ENCODE data around the gene MCM3.

MCM3 gene

DNA sequence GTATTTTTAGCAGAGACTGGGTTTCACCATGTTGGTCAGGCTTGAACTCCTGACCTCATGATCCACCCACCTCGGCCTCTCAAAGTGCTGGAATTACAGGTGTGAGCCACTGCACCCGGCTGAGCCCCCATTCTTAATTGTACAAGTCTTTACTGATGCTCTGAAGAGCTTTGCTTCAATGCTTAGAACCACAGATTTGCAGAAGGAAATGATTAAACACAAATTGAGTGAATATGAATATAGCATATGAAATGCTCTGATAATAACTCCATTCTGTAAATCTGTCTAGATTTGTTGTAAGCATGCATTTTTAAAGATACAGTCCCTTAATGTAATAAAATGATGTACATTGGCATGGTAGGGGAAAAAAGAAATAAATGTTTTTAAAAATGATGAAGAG is 4.3 kb upstream of the MCM3 start:
- Histone ChIP-seq H3K4me3 (no peak overlapping the region), H3K27ac (no peak overlapping the region)
- no peak for DNase-seq (ENCODE audit: low spot score)
- TF ChIP-seq, protein P1, sequence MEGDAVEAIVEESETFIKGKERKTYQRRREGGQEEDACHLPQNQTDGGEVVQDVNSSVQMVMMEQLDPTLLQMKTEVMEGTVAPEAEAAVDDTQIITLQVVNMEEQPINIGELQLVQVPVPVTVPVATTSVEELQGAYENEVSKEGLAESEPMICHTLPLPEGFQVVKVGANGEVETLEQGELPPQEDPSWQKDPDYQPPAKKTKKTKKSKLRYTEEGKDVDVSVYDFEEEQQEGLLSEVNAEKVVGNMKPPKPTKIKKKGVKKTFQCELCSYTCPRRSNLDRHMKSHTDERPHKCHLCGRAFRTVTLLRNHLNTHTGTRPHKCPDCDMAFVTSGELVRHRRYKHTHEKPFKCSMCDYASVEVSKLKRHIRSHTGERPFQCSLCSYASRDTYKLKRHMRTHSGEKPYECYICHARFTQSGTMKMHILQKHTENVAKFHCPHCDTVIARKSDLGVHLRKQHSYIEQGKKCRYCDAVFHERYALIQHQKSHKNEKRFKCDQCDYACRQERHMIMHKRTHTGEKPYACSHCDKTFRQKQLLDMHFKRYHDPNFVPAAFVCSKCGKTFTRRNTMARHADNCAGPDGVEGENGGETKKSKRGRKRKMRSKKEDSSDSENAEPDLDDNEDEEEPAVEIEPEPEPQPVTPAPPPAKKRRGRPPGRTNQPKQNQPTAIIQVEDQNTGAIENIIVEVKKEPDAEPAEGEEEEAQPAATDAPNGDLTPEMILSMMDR (IDR thresholded peaks at IDR 0.05) = no peak

DNA sequence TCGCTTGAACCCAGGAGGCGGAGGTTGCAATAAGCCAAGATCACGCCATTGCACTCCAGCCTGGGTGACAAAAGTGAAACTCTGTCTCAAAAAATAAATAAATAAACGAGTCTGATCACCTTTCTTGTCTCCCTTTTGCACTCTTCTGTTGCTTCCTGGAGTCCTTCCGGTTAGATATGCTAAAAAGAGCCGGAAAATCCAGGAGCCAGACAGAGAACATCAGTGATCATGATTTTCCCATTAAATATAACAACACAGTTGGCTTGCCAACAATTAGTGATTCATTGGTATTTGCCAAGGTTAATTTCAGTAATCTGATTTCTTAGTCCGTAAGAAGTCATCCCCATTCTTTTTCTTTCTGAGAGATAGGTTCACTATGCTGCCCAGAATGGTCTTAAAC is 3.7 kb upstream of the MCM3 start:
- no peak for DNase-seq (ENCODE audit: low spot score)
- no peak overlapping the region for H3K4me3 ChIP-seq
- TF ChIP-seq, protein P1 (IDR thresholded peaks at IDR 0.05) = no peak
- no peak overlapping the region for H3K27ac ChIP-seq

DNA sequence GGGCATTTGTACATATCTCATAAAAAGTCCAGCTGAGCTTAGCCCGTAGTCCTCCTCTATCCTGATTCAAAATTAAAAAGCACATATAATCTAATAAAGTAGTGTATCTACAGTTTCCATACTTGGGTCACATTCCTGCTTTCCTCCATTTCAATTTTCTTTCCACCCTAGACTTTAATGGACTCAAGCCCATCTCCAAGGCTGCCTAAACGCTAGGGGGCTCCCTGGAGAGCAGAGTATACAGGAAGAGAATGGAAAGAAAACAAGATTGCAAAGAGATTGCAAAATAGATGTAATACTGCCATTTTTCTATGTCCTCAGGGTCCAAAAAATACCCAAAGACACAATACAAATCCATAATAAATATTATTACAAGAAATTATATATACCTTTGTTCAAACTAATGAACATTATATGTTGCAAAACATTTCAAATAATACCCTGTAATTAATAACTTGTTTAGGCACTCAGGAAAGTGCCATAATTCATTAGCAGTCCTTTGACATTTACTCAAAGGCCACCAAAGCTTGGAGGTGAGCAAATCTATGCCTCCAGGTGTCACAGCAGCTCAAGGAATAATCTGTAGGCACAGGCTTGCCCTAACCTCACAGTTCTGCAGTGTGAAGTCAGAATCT is 2.4 kb upstream of the MCM3 start:
- H3K4me3 ChIP-seq = no peak overlapping the region
- TF ChIP-seq, protein P1 (IDR thresholded peaks at IDR 0.05) = peak; percentile 18
- H3K27ac ChIP-seq = no peak overlapping the region
- no peak for DNase-seq (ENCODE audit: low spot score)

DNA sequence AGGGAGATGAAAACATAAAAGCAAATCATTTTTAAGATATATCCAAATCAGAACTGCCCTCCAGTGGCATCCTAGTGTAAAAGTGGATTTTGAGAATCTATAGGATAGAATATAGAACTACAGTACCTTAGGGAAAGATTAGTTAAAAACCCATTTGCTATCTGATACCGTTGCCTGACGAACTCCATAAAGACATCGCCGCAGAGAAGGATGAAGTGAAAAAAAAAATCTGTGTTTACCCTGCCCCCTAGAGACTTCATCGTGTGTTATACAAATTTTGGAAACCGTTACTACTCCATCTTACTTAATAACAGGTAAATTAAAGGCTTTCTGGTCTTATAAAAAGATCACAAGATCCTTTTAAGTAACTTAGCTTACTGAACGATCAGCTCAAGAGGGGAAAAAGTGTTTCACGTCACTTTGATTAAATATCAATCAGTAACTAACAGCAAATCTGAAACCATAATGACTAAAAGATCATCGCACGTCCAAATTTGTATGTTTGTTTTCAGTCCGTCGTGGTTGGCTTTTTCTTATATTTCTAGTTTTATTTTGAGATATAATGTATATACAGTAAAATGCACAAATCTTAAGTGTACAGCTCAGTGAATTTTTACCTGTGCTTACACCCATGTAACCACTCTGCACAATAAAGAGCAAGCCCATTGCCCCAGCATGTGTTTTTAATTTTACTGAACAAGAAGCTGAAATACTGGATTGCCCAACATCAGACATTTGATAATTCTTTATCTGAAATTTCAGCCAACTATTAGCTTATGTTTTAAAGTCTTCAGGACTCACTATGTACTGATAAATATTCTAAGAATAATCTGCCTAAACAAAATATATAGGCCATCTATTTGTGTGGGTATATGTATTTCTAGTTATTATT is 881 bp upstream of the MCM3 start:
- Histone ChIP-seq H3K4me3 (peak overlapping the region; percentile 84), H3K27ac (peak overlapping the region in 1 of 2 donors; percentile 23)
- TF ChIP-seq, protein P1 (IDR thresholded peaks at IDR 0.05) = no peak
- DNase-seq (ENCODE audit: low spot score) = no peak

DNA sequence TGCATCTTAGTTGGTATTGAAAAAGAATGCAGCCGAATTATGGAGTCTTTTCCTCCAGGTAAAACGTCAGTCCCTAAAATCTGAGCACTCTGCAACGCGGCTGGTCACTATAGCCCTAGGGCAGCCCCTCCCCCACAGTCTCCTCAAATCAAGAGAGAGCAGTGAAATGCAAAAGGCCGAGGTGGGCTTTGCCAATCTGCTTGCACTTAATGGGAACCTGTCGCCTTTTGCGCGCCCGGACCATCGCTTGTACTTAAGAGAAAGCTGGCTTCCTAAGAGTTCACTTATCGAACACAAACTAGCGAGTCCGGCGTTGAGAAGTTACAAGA is 447 bp downstream of the MCM3 start:
- no peak for DNase-seq (ENCODE audit: low spot score)
- TF ChIP-seq, protein P1 (IDR thresholded peaks at IDR 0.05) = no peak
- H3K27ac ChIP-seq = peak overlapping the region in 1 of 2 donors; percentile 68
- H3K4me3 ChIP-seq = peak overlapping the region; percentile 84

DNA sequence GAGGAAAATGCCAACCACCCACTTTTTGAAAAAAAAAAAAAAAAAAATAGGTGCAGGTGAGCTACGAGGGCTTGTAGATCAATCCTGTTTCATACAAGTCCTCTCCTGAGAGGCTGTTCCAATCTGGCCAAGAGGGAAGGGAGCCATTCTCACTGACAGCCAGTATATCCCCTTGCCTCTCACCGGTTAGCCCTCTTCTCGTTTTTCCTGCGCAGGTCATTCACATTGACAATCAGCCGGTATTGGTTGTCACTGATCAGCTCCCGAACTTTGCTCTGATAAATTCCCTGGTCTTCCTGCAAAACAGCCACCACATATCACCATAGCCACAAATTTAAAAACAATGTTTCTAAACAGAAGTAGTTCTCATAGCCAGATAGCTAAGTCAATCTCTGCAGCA is 1.4 kb downstream of the MCM3 start:
- Histone ChIP-seq H3K4me3 (peak overlapping the region; percentile 84), H3K27ac (no peak overlapping the region)
- no peak for DNase-seq (ENCODE audit: low spot score)
- TF ChIP-seq, protein P1 (IDR thresholded peaks at IDR 0.05) = no peak

DNA sequence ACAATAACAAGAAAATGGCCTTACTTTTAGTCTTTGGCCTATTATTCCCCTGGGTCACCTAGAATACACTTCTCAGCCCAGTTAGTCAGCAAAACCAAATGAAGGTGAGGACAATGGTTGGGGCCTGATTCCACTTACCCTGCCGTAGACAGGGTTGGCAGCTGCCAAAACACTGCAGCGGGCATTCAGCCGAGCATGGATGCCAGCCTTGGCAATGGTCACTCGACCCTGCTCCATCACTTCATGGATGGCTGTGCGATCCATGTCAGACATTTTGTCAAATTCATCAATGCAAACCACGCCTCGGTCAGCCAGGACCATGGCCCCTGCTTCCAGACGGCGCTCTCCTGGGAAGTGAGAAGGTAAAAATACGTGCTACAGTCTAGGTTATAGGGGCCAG is 8.4 kb downstream of the MCM3 start:
- DNase-seq (ENCODE audit: low spot score) = no peak
- H3K4me3 ChIP-seq = no peak overlapping the region
- no peak overlapping the region for H3K27ac ChIP-seq
- TF ChIP-seq, protein P1 (IDR thresholded peaks at IDR 0.05) = no peak

Data from coronary artery (tissue), 2 donors.